Stimulated activated CD8-positive, alpha-beta memory T cell treated with anti-CD3 and anti-CD28 coated beads, Interleukin-7, amount 100 ng/mL, for 1 hour (primary cell): Measurements from ENCODE around the gene RPAP3.
"Not testable (repeated sequence)": the region's sequence is repeated elsewhere in the genome, so short reads cannot be mapped to it uniquely, and the experiment has no call there.

Experiments used
- DNase-seq, 2 donors: peaks; one replicate each; pipeline ENCODE4 v3.0.0-alpha.2; 2020; ENCODE audit warnings: low read depth in 2 of 2

The RPAP3 gene

DNA sequence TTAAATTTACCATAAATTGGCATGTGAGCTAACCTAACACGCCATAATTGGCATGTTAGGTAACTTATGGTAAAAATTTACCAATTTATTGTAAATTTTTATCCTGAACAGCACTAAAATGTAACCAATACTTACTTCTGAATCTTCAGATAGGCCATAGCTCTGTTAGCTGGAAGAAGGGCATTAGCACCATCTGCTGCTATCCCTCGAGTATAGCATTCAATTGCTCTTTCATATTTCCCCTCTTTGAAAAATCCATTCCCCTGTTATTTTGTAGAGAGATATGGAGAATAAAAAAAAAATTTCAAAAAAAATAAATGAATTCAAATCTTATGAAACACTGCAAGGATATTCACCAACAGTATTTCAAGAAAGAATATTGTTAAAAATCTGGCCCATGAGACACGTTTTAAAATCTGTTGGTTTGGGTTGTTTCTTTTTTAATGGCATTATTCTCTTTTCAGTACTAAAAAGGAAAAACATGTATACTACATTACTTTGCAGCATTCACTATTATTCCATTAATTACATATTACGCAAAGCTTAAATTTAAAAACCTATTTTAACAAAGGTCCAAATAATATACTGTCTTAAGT, 19.1 kb downstream of the RPAP3 start:
- DNase-seq: no peak

DNA sequence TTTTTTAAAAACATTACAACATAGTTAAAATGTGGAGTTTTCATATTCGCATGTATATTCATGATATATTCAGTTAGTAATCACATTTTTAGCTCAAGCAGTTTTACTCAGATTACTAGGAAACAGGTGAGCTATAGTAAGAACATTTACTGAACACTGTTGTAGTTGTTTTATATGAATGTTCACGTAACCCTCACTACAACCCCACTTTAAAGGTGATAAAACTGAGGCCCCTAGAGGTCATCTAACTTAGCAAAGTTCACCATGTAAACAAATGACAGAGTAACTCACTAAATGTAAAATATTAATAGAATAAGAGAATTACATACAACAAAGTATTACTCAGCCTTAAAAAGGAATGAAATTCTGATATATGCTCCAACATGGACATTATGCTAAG, 26.0 kb downstream of the RPAP3 start:
- no peak for DNase-seq

DNA sequence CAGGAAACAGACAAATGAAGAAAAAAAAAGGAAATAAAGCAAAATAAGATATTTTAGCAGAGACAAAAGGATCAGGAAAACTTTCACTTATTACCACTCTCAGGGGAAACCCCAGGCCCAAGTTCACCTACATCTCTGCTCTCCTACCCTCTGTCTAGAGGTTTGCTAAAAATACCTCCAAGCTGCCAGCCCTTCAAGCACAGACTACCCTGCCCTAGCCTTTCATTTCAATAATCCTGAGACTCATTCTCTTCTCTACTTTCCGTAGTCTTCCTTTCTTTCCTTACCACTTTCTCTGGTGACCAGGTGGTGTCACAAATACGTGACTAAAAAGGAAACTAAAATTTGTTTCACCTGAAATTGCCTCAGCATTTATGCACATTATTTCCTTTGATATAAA, 33.8 kb downstream of the RPAP3 start:
- DNase-seq: no peak

DNA sequence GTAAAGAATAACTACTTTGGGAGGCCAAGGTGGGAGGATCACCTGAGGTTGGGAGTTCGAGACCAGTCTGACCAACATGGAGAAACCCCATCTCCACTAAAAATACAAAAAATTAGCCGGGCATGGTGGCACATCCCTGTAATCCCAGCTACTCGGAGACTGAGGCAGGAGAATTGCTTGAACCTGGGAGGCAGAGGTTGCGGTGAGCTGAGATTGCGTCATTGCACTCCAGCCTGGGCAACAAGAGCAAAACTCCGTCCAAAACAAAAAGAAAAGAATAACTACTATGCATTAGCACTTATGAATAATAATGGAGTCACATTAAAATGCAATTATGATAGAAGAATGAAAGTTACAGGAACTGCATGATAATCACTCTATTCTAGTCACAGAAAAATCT, 37.9 kb downstream of the RPAP3 start:
- not testable (repeated sequence) for DNase-seq

DNA sequence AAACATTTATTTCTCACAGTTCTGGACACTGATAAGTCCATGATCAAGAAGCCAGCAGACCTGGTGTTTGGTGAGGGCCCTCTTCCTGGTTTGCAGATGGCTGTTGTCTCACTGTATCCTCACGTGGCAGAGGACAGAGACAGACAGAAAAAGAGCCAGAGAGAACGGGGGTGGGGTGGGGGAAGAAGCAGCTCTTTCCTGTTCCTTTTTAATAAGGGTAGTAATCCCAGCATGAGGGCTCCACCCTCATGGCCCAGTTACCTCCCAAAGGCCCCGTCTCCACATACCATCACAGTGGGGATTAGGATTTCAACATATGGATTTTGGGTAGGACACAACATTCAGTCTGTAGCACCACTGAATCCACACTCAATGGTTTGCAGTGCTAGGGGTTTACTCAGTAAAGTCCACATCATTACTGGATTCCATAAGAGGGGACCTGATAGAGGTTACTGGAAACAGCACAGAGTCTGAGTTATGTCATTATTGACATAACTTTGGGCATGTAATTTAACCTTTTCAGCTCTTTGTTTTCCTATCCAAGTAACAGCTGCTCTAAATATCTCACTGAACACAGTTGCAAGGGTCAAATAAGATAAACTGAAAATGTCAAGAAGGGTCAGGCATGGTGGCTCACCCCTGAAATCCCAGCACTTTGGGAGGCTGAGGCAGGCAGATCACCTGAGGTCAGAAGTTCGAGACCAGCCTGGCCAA, 53.2 kb downstream of the RPAP3 start:
- no peak for DNase-seq

DNA sequence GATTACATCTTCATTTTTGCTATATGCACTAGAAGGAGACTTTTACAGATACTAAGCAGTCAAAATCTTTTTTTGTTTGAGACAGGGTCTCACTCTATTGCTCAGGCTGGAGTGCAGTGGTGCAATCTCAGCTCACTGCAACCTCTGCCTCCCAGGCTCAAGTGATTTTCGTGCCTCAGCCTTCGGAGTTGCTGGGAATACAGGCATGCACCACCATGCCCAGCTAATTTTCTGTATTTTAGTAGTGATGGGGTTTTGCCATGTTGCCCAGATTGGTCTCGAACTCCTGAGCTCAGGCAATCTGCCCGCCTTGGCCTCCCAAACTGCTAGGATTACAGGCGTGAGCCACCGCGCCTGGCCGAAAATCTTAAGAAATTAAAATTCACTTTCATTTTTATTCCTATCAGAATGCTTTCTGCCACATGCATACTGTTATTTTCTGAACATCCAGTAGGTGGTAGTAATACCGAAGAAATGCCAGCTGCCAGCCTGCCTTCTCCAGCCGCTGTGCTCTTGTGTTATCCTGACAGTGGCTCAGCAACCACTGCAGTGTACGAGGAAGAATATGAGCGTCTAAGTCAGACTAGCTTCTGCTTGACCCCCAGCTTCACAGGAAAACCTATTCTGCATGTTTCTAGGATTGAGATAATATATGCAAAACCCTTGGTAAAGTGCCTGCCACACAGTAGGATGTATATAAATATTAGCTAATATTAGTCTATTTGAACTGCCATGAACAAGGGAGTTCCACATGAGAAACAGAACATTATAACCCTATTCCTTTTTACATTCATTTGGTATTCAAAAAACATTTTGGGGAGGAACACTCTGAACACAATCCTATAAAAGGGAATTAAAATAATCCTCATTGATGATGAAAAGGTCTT, 54.2 kb downstream of the RPAP3 start:
- peak; percentile 3 to 12 for DNase-seq

DNA sequence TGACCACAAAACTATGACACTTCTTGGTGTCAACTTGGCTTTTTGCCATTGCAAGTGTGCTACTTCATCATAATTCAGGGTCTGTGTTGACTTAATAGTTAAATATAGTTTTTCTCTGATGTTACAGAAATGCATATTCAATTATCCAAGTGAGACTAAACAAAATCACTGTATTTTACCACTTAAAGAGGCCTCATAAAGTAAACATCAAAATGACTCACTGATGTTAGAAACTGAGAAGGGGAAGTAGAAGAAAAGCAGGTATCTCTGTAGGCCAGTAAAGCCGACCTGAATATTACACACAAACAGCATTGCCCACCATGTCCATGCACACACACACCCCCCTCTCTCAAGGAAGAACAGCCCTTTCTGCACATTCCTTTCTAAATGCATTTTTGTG, 55.4 kb downstream of the RPAP3 start:
- no peak for DNase-seq

DNA sequence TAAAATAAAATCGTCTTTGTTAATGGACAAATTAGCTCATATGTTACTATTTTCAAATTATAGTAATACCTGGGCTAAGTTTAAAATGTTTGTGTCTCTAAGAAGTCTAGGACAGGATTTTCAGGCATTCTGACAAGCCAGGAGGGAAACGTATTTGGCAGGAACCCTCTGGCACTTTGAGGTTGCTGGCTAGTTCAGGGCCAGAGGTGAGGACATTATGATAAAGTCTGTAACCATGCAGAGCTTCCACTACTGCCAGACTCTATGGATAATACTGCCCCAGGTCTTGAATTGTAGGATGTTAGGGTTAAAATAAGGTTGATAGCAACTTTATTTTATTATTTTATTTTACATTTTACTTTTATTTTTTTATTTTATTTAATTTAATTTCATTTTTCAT, 56.4 kb downstream of the RPAP3 start:
- DNase-seq: no peak

DNA sequence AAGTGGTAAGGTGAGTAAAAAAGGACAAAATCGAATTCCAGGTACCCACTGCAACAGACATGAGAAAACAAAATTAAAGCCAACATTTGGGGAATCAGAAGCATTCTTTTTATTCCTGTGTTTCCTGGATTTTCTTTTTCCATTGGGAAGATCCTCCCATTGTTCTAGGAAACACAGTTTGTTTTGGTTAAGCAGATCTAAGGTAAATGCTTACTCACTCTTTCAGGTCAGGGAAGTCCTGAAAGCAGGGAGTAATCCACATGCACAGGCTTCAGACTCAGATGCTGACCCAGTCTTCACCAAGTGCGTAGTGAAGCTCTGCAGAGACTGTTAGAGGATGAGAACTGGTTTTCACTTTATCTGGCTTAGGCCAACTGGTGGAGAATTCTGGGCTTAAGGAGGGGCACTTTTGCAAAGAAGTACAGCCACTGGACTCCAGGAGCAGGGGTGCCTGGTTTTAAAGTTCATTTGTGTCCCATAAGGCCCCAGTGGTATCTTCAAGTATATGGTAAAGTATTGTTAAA, 57.7 kb downstream of the RPAP3 start:
- no peak for DNase-seq

DNA sequence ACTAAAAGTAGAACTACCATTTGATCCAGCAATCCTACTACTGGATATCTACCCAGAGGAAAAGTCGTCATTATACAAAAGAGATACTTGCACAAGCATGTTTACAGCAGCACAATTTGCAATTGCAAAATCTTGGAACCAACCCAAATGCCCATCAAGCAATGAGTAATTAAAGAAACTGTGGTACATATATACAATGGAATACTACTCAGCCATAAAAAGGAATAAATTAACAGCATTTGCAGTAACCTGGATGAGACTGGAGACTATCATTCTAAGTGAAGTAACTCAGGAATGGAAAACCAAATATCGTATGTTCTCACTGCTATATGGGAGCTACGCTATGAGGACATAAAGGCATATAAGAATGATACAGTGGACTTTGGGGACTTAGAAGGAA, 63.5 kb downstream of the RPAP3 start:
- not testable (repeated sequence) for DNase-seq

DNA sequence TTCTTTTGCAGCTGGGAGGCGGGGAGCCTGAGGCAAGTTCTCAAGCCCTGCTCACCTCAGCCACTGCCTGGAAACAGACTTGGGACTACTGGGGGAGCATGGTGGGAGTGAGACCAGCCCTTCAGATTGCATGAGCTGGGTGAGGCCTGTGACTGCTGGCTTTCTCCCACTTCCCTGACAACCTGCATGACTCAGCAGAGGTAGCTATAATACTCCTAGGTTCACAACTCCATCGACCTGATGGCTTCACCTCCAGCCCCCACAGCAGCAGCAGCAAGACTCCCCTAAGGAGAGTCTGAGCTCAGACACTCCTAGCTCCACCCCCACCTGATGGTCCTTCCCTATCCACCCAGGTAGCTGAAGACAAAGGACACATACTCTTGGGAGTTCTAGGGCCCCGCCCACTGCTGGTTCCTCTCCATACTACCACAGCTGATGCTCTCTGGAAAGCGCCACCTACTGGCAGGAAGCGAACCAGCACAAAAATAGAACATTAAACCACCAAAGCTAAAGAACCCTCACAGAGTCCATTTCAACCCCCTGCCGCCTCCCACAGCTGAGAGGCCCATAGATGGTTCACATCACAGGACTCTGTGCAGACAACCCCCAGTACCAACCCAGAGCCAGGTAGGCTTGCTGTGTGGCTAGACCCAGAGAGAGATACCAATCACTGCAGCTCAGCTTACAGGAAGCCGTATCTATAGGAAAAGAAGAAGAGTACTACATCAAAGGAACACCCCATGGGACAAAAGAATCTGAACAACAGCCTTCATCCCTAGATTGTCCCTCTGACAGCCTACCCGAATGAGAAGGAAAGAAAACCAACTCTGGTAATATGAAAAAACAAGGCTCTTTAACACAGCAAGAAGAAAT, 68.7 kb downstream of the RPAP3 start:
- no peak for DNase-seq

DNA sequence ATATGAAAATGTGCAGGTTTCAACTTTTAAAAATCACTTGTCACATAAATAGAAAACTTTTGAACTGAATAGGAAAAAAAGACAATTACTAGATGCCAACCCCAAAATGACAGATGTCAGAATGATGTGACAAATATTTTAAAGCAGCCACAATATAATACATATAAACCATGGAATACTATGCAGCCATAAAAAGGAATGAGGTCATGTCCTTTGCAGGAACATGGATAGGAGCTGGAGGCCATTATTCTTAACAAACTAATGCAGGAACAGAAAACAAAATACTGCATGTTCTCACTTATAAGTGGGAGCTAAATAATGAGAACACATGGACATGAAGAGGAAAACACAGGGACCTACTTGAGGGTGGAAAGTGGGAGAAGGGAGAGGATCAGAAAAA, 70.1 kb downstream of the RPAP3 start:
- not testable (repeated sequence) for DNase-seq

DNA sequence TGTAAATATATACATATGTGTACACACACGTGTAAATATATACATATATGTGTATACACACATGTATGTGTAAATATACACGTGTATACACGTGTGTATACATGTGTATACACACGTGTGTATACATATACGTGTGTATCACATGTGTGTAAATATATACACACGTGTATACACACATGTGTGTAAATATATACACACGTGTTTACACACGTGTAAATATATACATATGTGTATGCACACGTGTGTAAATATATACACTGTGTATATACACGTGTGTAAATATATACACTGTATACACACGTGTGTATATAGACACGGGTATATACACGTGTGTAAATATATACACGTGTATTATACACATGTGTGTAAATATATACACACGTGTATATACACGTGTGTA, 71.7 kb downstream of the RPAP3 start:
- no peak for DNase-seq

DNA sequence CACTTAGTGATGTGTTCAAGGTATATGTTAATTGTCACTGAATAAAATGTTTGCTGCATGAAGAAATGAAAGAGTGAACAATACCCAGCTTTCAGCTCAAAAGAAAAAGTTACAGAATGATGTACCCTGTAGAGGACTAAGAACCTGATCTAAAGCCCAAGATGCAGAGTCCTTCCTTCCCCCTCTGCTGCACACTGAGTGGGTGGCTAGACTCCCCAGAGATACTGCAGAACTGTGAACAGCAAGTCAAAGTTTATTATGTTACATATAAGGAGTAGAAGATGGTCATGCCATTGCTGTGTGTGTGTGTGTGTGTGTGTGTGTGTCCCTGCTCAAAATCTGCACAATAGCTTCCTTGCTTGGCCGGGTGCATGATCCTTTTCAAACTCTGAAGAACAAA, 83.9 kb downstream of the RPAP3 start:
- DNase-seq: no peak

DNA sequence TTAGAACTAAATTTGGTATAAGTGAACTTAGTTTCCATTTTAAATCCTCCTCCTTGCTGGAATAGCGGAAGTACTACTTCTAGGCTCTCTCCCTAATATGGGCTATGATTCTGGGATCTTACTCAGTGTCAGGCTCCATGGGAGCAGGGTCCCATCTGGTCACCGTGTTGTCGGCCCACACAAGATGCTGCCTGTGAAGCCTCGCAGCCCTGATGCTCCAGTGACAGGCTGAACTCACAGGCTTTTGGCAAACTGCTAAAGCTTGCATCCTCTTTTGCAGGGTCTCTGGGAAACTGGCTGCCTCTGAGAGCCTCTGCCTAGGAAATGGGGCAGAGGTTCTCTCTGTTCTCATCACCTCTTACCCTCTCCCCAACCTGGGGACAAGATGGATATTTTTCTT, 88.4 kb downstream of the RPAP3 start:
- DNase-seq: no peak

DNA sequence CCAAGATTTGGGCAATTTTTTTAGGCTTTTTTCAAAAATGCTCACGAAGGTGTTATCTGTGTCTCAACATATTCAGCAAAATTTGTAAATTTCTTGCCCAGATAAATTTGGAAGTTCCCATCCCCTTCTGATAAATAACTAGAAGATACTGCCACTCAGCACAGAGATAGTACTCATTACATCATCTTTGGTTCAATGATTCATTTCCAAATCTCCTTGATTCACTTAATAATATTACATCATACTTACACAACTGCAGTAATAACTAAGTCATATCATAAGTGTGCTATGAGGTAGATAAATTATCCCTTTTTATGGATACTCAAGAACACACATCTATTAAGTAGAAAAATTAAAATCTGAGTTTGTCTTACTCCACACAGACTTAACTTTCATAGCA, 89.4 kb downstream of the RPAP3 start:
- no peak for DNase-seq

DNA sequence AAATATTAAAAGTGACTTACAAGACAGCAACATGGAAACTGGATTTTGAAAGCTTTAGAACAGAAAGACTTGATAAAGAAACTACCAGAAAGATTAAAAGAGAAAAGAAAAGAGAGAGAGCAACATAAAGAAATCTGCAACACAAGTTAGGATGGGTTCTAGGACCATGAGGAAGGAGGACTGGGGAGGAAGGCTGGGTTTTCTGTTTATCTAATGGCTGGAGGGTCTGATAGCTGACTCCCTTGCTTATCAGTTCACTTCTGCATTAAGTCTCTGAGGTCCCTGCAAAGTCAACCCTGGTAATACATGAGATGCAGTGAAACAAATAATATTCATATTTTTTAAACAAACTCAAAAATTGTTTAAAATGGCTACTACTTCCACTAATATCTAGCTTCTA, 90.1 kb downstream of the RPAP3 start:
- DNase-seq: no peak

DNA sequence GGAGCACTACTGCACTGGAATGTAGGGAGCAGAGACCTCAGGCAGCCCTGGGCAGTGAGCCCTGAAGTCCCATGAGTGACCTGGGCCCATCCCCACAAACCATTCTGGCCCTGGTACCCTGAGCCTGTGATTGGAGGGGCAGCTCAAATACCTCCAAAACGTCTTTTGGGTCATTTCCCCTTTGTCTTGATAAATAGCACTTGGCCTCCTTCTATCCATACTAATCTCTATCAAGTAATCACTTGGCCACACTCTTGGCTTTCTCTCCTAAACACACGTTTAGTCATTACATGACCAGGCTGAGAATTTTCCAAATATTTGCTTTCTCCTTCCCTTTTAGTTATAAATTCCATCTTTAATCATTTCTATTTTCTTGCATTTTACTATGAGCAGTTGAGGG, 91.3 kb downstream of the RPAP3 start:
- DNase-seq: no peak

DNA sequence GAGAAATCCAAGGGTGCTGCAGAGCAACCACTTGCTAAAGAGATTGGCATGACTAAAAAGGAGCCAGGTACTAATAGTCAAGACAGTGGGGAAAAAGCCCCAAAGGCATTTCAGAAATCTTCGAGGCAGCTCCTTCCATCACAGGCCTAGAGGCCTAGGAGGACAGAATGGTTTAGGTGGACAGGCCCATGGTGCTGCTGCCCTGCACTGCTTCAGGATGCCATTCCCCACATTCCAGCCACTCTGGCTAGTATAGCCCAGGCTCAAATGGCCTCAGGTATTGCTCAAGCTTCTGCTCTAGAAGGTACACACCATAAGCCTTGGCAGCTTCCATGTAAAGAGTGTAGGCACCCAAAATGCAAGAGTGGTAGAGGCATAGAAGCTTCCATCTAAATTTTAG, 92.9 kb downstream of the RPAP3 start:
- DNase-seq: no peak

DNA sequence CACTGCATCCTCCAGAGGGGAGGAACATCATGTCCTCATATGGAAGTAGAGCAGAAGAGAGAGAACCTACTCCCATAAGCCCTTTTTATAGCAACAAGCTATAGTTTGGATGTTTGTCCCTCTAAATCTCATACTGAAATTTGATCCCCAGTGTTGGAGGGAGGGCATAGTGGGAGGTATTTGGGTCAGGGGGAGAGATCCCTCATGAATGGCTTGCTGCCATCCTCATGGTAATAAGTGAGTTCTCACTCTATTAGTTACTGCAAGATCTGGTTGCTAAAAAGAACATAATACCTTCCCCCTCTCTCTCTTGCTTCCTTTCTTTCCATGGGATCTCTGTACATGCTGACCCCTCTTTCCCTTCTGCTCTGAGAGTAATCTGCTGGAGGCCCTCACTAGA, 93.9 kb downstream of the RPAP3 start:
- no peak for DNase-seq
